Fibroblast of lung (primary cell): ENCODE measurements around the gene CCDC150. TPM values are rescaled to one million over a fixed set of nuclear protein-coding genes. Genes with fewer than 3 reads are reported as not detected.
"Not testable (repeated sequence)": the region's sequence is repeated elsewhere in the genome, so short reads cannot be mapped to it uniquely, and the experiment has no call there.

Source experiments
- DNase-seq, 2 donors: peaks; one replicate each; pipeline versions ENCODE4 v3.0.0 to v3.0.0-alpha.2; 2010; ENCODE audit warnings: low read depth in 2 of 2
- H2AFZ ChIP-seq: 2 replicates; pipeline ENCODE4 v1.5.1; 2012; ENCODE audit warnings: low read length, control low read depth, inconsistent platforms
- H3K27ac ChIP-seq: 2 replicates; pipeline ENCODE4 v1.5.1; 2011; ENCODE audit warnings: low read length, control low read depth; ENCODE audit not compliant: insufficient read depth
- H3K27me3 ChIP-seq: 2 replicates; pipeline ENCODE4 v1.5.1; 2011; ENCODE audit warnings: mild to moderate bottlenecking, low read length; ENCODE audit not compliant: control insufficient read depth, insufficient read depth
- H3K36me3 ChIP-seq: 2 replicates; pipeline ENCODE4 v1.5.1; 2011; ENCODE audit warnings: low read length; ENCODE audit not compliant: control insufficient read depth, insufficient read depth
- H3K4me1 ChIP-seq: 2 replicates; pipeline ENCODE4 v1.5.1; 2011; ENCODE audit warnings: low read length; ENCODE audit not compliant: control insufficient read depth, insufficient read depth; ENCODE audit errors: extremely low read depth
- H3K4me2 ChIP-seq: 2 replicates; pipeline ENCODE4 v1.5.1; 2011; ENCODE audit warnings: low read length, control low read depth; ENCODE audit not compliant: insufficient read depth; ENCODE audit errors: extremely low read depth
- H3K4me3 ChIP-seq, 4 experiments: fragments of 200-600 bp in 1 of 4; sonication (generic) in 1 of 4; replicated peaks in 1 of 4; 2 replicates each; pipeline ENCODE4 v1.5.1; 2011 to 2016; ENCODE audit warnings: low read length in 4 of 4, low read depth in 3 of 4, mild to moderate bottlenecking in 3 of 4, control low read depth in 2 of 4, inconsistent platforms in 1 of 4, mixed read lengths in 1 of 4; ENCODE audit not compliant: insufficient read depth in 1 of 4; ENCODE audit errors: control extremely low read depth in 1 of 4
- H3K79me2 ChIP-seq: 2 replicates; pipeline ENCODE4 v1.5.1; 2012; ENCODE audit warnings: mild to moderate bottlenecking, low read length, inconsistent platforms; ENCODE audit not compliant: control insufficient read depth, insufficient read depth
- H3K9ac ChIP-seq: 2 replicates; pipeline ENCODE4 v1.5.1; 2011; ENCODE audit warnings: mild to moderate bottlenecking, low read length, control low read depth; ENCODE audit not compliant: insufficient read depth
- H3K9me3 ChIP-seq: 2 replicates; pipeline ENCODE4 v1.5.1; 2012; ENCODE audit warnings: low read depth, low read length; ENCODE audit not compliant: control insufficient read depth, insufficient read depth
- H4K20me1 ChIP-seq: 2 replicates; pipeline ENCODE4 v1.5.1; 2011; ENCODE audit warnings: low read length; ENCODE audit not compliant: control insufficient read depth, insufficient read depth; ENCODE audit errors: extremely low read depth
- CTCF ChIP-seq, 2 donors: IDR thresholded peaks in 1 of 2; conservative IDR thresholded peaks in 1 of 2; 1 replicate in 1 of 2; 2 replicates in 1 of 2; pipeline ENCODE4 v1.5.1; 2011 to 2012; ENCODE audit warnings: low read length in 2 of 2, control low read depth in 1 of 2, inconsistent platforms in 1 of 2, low read depth in 1 of 2, mild to moderate bottlenecking in 1 of 2
- EZH2 ChIP-seq: IDR thresholded peaks from 2 replicates; pipeline ENCODE4 v1.5.1; 2012; ENCODE audit warnings: low read length, control low read depth, mild to moderate bottlenecking; ENCODE audit errors: missing control alignments
- polyA plus RNA-seq, 2 donors: library from polyadenylated mRNA; depleted of rRNA in 1 of 2; stranded (reverse) in 1 of 2; unstranded in 1 of 2; fragments of >200 nt; gene quantifications; 2 replicates each; pipeline ENCODE4 v1.2.1, GENCODE V29; 2011 to 2012; ENCODE audit warnings: missing spikeins in 1 of 2
- total RNA-seq: library from RNA; depleted of rRNA; stranded (reverse); fragments of >200 nt; gene quantifications from 2 replicates; pipeline ENCODE4 v1.2.1, GENCODE V29; 2014

Gene CCDC150
- total and polyA plus RNA-seq, 2 donors (not counting 1 experiment from before 2014, with no cell fraction given): 1.5 to 5.1 TPM

- no peak overlapping the region for H3K4me3 ChIP-seq
- DNase-seq: peak; percentile 35 to 68
- no peak overlapping the region for H3K9ac ChIP-seq
- H3K36me3 ChIP-seq: no peaks in the 10 kb centered on the region
- H3K27me3 ChIP-seq: no peaks in the 10 kb centered on the region
- no peak overlapping the region for H3K4me2 ChIP-seq
- no peak overlapping the region for H3K27ac ChIP-seq
- H3K4me1 ChIP-seq: no peaks in the 10 kb centered on the region
- no peaks in the 10 kb centered on the region for H4K20me1 ChIP-seq
- H3K9me3 ChIP-seq: no peaks in the 10 kb centered on the region
- TF ChIP-seq CTCF (conservative IDR thresholded peaks at IDR 0.05 in 1 of 2, IDR thresholded peaks at IDR 0.05 in 1 of 2; ENCODE audit: low read depth in 1 of 2, low read length in 2 of 2) (no peak), EZH2 (no peak)
- no peak overlapping the region for H2AFZ ChIP-seq
- no peaks in the 10 kb centered on the region for H3K79me2 ChIP-seq
Observed at GRCh38 chr2:196703695-196704094, 64.2 kb downstream of the CCDC150 start.

GRCh38 chr2:196710056-196710455, 70.5 kb downstream of the CCDC150 start:
- not testable (repeated sequence) for H3K4me3 ChIP-seq, H3K36me3 ChIP-seq, H3K79me2 ChIP-seq, H3K27ac ChIP-seq, H3K9ac ChIP-seq, DNase-seq, H3K4me2 ChIP-seq, H2AFZ ChIP-seq, H4K20me1 ChIP-seq, H3K27me3 ChIP-seq, H3K4me1 ChIP-seq, H3K9me3 ChIP-seq

GRCh38 chr2:196711625-196712024, 72.1 kb downstream of the CCDC150 start:
- DNase-seq: peak in 1 of 2 donors; percentile 8
- H3K9me3 ChIP-seq: no peaks in the 10 kb centered on the region
- H3K4me3 ChIP-seq: no peak overlapping the region
- no peaks in the 10 kb centered on the region for H3K79me2 ChIP-seq
- H2AFZ ChIP-seq: no peak overlapping the region
- H3K27me3 ChIP-seq: no peaks in the 10 kb centered on the region
- no peaks in the 10 kb centered on the region for H3K36me3 ChIP-seq
- no peak overlapping the region for H3K27ac ChIP-seq
- no peak overlapping the region for H3K9ac ChIP-seq
- H4K20me1 ChIP-seq: no peaks in the 10 kb centered on the region
- no peak overlapping the region for H3K4me2 ChIP-seq
- no peak for TF ChIP-seq EZH2
- no peak for TF ChIP-seq CTCF (conservative IDR thresholded peaks at IDR 0.05 in 1 of 2, IDR thresholded peaks at IDR 0.05 in 1 of 2; ENCODE audit: low read depth in 1 of 2, low read length in 2 of 2)
- H3K4me1 ChIP-seq: no peaks in the 10 kb centered on the region
